WTC11 (cell line): Measurements from ENCODE around the gene AADACL3.

Source experiments
- EMX1 ChIP-seq: fragments of 250-450 bp; sonication (Bioruptor Pico); IDR thresholded peaks from 2 replicates; pipeline ENCODE4 v1.8.0; 2021; ENCODE audit warnings: mild to moderate bottlenecking
- JUN ChIP-seq: sonication (generic); formaldehyde crosslinking; IDR thresholded peaks from 2 replicates; pipeline ENCODE4 v1.8.0; 2023; ENCODE audit warnings: mild to moderate bottlenecking, missing genetic modification reagents
- SMAD3 ChIP-seq: sonication (generic); formaldehyde crosslinking; IDR thresholded peaks from 2 replicates; pipeline ENCODE4 v1.8.0; 2022; ENCODE audit warnings: missing genetic modification reagents, mild to moderate bottlenecking, borderline replicate concordance
- ZBTB21 ChIP-seq: sonication (generic); formaldehyde crosslinking; IDR thresholded peaks from 2 replicates; pipeline ENCODE4 v1.8.1; 2023; ENCODE audit warnings: mild to moderate bottlenecking, missing genetic modification reagents, borderline replicate concordance
- TF ChIP-seq, protein P1 (sequence below): fragments of 200-600 bp; IDR thresholded peaks from 2 replicates; pipeline ENCODE4 v1.8.0; 2022; ENCODE audit warnings: antibody characterized with exemption
- TF ChIP-seq, protein P2 (sequence below): sonication (generic); formaldehyde crosslinking; IDR thresholded peaks from 2 replicates; pipeline ENCODE4 v1.8.1; 2023; ENCODE audit warnings: mild to moderate bottlenecking, missing genetic modification reagents

DNA sequence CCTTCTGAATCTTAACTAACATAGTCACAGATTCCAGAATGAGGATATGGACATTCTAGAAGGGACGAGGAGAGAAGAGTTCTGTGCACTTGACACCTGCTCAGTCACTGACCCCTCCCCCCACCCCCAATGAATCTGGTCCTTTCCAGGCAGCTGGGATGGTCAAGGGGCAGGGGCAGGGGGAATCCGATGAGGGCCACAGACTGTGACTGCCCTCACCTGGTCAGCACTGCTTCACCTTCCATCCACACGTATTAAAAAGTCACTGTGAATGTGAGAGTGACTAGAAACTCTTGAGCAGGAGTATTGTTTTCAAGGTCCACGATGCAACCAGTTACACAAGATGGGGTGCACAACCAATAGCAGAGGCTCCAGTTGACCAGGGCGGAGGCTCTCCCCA lies 48.1 kb downstream of the AADACL3 start:
- TF ChIP-seq ZBTB21 (CRISPR knock-in tag) (no peak), EMX1 (CRISPR knock-in tag) (no peak), JUN (CRISPR knock-in tag) (no peak), SMAD3 (CRISPR knock-in tag) (no peak)
- TF ChIP-seq, protein P1, sequence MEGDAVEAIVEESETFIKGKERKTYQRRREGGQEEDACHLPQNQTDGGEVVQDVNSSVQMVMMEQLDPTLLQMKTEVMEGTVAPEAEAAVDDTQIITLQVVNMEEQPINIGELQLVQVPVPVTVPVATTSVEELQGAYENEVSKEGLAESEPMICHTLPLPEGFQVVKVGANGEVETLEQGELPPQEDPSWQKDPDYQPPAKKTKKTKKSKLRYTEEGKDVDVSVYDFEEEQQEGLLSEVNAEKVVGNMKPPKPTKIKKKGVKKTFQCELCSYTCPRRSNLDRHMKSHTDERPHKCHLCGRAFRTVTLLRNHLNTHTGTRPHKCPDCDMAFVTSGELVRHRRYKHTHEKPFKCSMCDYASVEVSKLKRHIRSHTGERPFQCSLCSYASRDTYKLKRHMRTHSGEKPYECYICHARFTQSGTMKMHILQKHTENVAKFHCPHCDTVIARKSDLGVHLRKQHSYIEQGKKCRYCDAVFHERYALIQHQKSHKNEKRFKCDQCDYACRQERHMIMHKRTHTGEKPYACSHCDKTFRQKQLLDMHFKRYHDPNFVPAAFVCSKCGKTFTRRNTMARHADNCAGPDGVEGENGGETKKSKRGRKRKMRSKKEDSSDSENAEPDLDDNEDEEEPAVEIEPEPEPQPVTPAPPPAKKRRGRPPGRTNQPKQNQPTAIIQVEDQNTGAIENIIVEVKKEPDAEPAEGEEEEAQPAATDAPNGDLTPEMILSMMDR: no peak
- TF ChIP-seq, protein P2, sequence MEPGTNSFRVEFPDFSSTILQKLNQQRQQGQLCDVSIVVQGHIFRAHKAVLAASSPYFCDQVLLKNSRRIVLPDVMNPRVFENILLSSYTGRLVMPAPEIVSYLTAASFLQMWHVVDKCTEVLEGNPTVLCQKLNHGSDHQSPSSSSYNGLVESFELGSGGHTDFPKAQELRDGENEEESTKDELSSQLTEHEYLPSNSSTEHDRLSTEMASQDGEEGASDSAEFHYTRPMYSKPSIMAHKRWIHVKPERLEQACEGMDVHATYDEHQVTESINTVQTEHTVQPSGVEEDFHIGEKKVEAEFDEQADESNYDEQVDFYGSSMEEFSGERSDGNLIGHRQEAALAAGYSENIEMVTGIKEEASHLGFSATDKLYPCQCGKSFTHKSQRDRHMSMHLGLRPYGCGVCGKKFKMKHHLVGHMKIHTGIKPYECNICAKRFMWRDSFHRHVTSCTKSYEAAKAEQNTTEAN (CRISPR knock-in tag): no peak
